ENCODE results near the gene COL15A1.

The COL15A1 gene

DNA sequence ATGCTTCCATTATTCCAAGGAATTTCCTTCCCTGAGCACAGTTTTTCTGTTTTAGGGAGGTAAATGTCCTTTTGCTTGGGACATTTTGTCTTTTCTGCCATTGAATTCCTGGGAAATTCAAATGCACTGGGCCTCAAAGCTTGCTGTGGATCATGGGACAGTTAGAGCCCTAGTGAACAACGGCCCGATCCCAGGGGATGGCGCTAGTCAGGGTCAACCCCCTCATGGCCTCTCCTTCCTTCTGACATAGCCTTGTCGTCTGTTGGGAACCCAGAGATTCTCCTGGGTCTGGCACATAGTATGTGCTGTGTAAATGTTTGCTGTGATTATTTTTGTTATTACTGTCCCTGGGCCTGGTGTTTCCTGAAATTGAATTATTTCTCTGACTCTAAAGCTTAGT, 30.7 kb upstream of the COL15A1 start:
- DNase-seq: no peak
- in situ Hi-C loops (cut with HindIII; ENCODE audit: low pct_ligation_motif_present, low pct_unique_long_range_greater_than_20kb, low sequenced_read_pairs): no loop called here

DNA sequence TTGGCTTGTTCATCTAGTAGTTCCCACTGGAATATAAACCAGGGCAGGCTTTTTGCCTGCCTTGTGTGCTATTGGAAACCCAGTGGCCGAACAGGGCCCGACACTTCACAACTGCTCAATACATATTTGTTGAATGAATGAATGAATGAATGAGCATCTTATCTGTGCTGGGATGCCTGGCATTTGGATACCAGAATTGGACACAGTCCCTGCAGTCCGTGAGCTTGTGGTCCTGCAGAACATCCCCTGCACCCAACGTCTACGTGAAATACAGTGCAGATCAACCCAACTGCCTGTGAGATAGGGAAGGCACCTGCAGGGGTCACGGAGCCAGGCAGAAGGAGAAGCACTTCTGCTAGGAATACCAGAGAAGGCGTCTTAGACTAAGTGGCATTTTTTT, 30.0 kb upstream of the COL15A1 start:
- in situ Hi-C loops (cut with HindIII; ENCODE audit: low pct_ligation_motif_present, low pct_unique_long_range_greater_than_20kb, low sequenced_read_pairs): no loop called here
- no peak for DNase-seq

DNA sequence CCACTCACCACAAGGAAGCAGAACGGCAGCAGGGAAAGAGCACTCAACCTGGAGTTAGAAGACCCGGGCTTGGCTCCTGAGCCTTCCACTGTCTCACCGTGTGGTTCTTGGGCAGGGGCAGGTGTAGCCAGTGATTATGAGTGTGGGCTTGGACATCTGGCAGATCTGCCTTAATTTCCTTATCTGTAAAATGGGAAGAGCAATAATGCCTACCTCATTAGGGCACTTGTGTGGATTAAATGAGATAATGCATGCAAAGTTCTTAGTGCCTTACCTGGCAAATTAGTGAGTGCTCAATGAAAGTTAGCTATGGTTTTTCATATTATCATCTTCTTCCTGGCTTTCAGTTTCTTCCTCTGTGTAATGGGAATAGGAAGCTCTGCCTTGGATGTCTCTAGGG, 28.1 kb upstream of the COL15A1 start:
- in situ Hi-C loops (cut with HindIII; ENCODE audit: low pct_ligation_motif_present, low pct_unique_long_range_greater_than_20kb, low sequenced_read_pairs): no loop called here
- no peak for DNase-seq

- DNase-seq: no peak
- in situ Hi-C loops (cut with HindIII; ENCODE audit: low pct_ligation_motif_present, low pct_unique_long_range_greater_than_20kb, low sequenced_read_pairs): no loop called here
These were observed 27.0 kb upstream of the COL15A1 start for GRCh38 chr9:98916660-98917059.

- DNase-seq: no peak
- in situ Hi-C loops (cut with HindIII; ENCODE audit: low pct_ligation_motif_present, low pct_unique_long_range_greater_than_20kb, low sequenced_read_pairs): no loop called here
These were observed 25.8 kb upstream of the COL15A1 start for GRCh38 chr9:98917746-98918487.

DNA sequence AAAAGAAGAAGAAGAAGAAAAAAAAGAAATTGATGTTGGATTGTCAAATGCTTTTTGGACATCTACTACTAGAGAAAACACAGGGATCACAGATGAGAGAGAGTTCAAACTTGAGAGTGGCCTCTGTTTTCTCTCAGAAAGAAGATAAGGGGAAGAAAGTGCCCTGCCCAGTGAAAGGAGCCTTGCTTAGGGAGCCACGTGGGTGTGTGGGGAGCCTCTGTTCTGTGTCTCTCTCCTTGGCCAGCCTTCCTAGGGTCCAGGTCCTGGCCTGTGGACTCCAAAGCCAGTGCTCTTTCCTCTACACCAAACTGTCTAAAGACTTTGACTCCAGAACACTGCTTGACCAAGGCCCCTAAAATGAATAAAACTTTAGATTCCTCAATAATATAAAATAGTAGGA, 22.0 kb upstream of the COL15A1 start:
- no peak for DNase-seq
- in situ Hi-C loops (cut with HindIII; ENCODE audit: low pct_ligation_motif_present, low pct_unique_long_range_greater_than_20kb, low sequenced_read_pairs): no loop called here

DNA sequence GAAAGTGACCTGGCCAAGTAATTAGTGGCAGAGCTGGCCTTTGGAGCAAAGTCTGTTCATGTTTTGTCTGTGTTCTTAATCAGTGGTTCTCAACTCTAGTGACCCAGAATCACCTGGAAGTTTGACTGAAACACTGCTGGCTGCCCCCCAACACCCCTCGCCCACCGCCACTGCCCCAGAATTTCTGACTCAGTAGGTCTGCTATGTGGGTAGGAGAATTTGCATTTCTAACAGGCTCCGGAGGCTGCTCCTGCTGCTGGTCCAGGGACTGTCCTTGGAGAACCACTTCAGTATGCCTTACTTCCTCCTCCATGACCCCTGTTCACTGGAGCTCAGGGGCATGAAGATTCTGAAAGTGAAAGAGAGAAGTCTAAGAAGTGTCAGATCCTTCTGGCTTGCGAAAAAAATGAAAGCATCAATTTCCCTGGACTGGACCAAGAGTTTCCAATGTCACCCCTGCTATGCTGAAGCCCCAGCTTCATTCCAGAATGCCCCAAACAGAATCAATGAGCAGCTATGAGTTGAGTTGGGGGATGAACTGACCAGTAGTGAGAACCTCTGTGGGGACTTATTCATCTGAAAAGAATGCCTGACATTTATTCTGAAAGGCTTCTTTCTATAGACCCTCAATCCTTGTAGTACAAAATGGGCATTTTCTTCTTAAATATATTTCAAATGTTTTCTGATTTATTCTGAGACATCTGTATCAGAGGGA, 20.8 kb upstream of the COL15A1 start:
- DNase-seq: no peak
- in situ Hi-C loops (cut with HindIII; ENCODE audit: low pct_ligation_motif_present, low pct_unique_long_range_greater_than_20kb, low sequenced_read_pairs): no loop called here

DNA sequence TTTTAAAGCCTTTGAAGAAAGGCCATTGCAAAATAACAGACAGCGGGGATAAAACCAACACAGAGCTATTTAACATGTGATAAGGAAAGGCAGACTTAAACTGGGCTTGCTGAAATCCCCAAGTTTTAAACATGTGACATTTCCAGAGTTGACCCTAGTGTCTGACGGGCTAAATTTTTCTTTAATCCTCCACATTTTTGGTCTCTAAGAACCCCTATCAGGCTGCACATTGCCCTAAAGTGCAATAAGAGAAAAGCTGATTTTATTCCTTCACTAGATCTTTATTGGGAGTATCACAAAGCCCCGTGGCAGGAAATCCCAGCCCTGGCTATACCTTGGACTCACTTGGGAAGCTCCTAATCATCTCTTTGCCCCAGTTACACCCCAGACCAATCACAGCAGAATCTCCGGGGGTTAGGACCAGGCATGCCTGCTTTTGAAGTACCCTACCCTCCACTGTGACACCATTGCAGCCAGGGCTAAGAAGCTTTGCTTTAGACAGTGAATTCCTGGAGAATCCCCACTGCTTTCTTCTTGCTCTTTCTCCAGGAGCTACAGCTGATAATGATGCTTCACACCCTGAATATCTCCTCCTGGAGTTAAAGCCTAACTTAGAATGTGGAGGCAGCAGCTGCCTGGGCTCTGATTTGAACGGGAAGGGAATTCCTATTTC, 20.1 kb upstream of the COL15A1 start:
- in situ Hi-C loops (cut with HindIII; ENCODE audit: low pct_ligation_motif_present, low pct_unique_long_range_greater_than_20kb, low sequenced_read_pairs): no loop called here

GRCh38 chr9:98924946-98925820, 18.5 kb upstream of the COL15A1 start:
- in situ Hi-C loops (cut with HindIII; ENCODE audit: low pct_ligation_motif_present, low pct_unique_long_range_greater_than_20kb, low sequenced_read_pairs): no loop called here
- DNase-seq: no peak

More for the DNA sequence above, 20.1 kb upstream of the COL15A1 start:
- no peak for DNase-seq

GRCh38 chr9:98925956-98926355, 17.8 kb upstream of the COL15A1 start:
- no peak for DNase-seq
- in situ Hi-C loops (cut with HindIII; ENCODE audit: low pct_ligation_motif_present, low pct_unique_long_range_greater_than_20kb, low sequenced_read_pairs): no loop called here

- in situ Hi-C loops (cut with HindIII; ENCODE audit: low pct_ligation_motif_present, low pct_unique_long_range_greater_than_20kb, low sequenced_read_pairs): no loop called here
These were observed 16.0 kb upstream of the COL15A1 start for GRCh38 chr9:98927724-98928123.

DNA sequence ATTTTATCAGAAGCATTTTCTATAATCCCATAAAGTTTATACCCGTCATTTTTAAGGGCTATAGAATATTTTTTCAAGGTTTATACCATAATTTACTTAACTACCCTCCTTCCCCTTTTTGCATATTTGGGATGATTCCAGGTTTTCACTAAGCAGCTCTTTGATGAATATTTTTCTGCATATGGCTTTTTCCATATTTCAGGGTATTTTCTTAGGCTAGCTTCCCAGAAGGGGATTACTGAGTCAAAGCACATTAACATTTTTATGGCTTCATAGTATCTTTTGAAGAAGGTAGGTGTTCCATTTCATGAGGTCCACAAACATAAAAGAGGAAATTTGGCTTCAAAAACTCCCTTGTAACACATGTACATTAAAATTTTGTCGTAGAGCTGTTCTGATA, 14.6 kb upstream of the COL15A1 start:
- DNase-seq: no peak
- in situ Hi-C loops (cut with HindIII; ENCODE audit: low pct_ligation_motif_present, low pct_unique_long_range_greater_than_20kb, low sequenced_read_pairs): no loop called here

More at GRCh38 chr9:98927724-98928123, 16.0 kb upstream of the COL15A1 start:
- DNase-seq: no peak

DNA sequence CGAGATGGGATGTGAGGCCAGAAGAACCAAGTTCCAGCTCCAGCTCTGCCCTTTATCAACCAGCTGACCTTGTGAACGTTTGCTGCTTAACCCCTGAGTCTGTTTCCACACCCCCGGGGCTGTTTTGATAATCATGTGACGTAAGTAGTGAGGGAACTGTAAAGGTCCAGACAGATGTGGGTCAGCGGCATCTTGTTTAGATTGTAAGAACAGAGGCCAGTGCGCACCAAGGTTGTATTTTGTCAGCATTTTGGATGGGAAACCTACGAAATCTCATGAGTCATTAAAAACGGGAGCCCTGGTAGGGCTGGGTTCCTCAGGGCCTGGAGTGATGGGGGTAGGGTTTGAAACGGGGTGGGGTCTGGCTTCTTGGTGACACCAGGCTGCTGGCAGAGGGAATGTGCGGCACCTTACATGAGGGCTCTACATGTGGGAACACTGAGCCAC, 13.8 kb upstream of the COL15A1 start:
- DNase-seq: no peak
- in situ Hi-C loops (cut with HindIII; ENCODE audit: low pct_ligation_motif_present, low pct_unique_long_range_greater_than_20kb, low sequenced_read_pairs): no loop called here

GRCh38 chr9:98930792-98931191, 12.9 kb upstream of the COL15A1 start:
- DNase-seq: no peak
- in situ Hi-C loops (cut with HindIII; ENCODE audit: low pct_ligation_motif_present, low pct_unique_long_range_greater_than_20kb, low sequenced_read_pairs): no loop called here

DNA sequence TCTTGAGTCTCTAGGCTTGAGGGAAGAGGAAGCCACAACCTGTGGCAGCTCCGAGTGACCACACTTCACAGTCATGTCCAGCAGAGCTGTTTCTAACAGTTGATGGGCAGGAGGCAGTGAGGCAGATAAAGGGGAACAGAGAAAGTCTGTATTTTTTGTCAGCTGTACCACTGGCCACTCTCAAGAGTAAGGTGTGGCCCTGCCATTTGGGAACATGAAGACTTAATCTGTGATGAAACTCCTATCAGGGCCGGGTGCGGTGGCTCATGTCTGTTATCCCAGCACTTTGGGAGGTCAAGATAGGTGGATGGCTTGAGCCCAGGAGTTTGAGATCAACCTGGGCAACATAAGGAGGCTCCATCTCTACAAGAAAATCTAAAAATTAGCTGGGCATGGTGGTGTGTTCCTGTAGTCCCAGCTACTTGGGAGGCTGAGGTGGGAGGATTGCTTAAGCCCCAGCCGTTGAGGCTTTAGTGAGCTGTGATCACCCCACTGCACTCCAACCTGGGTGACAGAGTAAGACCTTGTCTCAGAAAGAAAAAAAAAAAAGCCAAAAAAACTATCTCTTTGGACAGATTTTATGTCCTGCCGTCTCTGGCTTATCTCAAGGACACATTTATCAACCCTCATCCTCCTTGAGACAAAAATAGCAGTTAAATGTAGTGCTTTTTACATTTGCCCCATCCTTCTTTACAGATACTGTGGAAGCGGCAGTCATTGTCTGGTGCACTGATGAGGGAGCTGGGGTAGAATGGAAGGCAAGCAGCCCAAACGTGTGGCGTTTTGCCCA, 11.9 kb upstream of the COL15A1 start:
- no peak for DNase-seq
- in situ Hi-C loops (cut with HindIII; ENCODE audit: low pct_ligation_motif_present, low pct_unique_long_range_greater_than_20kb, low sequenced_read_pairs): no loop called here

- no peak for DNase-seq
- in situ Hi-C loops (cut with HindIII; ENCODE audit: low pct_ligation_motif_present, low pct_unique_long_range_greater_than_20kb, low sequenced_read_pairs): no loop called here
These were observed 10.5 kb upstream of the COL15A1 start for GRCh38 chr9:98933185-98933584.

GRCh38 chr9:98933890-98934289, 9.8 kb upstream of the COL15A1 start:
- in situ Hi-C loops (cut with HindIII; ENCODE audit: low pct_ligation_motif_present, low pct_unique_long_range_greater_than_20kb, low sequenced_read_pairs): no loop called here
- no peak for DNase-seq

GRCh38 chr9:98935071-98935505, 8.6 kb upstream of the COL15A1 start:
- no peak for DNase-seq
- in situ Hi-C loops (cut with HindIII; ENCODE audit: low pct_ligation_motif_present, low pct_unique_long_range_greater_than_20kb, low sequenced_read_pairs): no loop called here
